NB4 (cell line): ENCODE measurements around the gene SUCLG1.
"Not testable (repeated sequence)": the region's sequence is repeated elsewhere in the genome, so short reads cannot be mapped to it uniquely, and the experiment has no call there.

ENCODE experiments used
- CTCF ChIP-seq: IDR thresholded peaks from one replicate; pipeline ENCODE4 v1.5.1; 2012; ENCODE audit warnings: low read depth, low read length
- MAX ChIP-seq: IDR thresholded peaks from 2 replicates; pipeline ENCODE4 v1.6.1; 2011; ENCODE audit warnings: low read depth, low read length
- MYC ChIP-seq: IDR thresholded peaks from 2 replicates; pipeline ENCODE4 v1.6.1; 2011; ENCODE audit warnings: low read depth, low read length
- POLR2A ChIP-seq: IDR thresholded peaks from 2 replicates; pipeline ENCODE4 v1.6.1; 2011; ENCODE audit warnings: mild to moderate bottlenecking; ENCODE audit not compliant: insufficient read length; ENCODE audit errors: extremely low read depth

GRCh38 chr2:84402111-84402510, 57.0 kb downstream of the SUCLG1 start:
- not testable (repeated sequence) for TF ChIP-seq CTCF, MYC, MAX, POLR2A
